Sigmoid colon (tissue), 4 donors: ENCODE results near the gene POGZ.

Experiments used
- EP300 ChIP-seq, 4 donors: sonication (generic); formaldehyde crosslinking; IDR thresholded peaks; one replicate each; pipeline ENCODE4 v1.6.1; 2017; ENCODE audit warnings: antibody characterized with exemption in 4 of 4
- POLR2A ChIP-seq, 2 donors: fragments of 450-650 bp; IDR thresholded peaks; one replicate each; pipeline ENCODE4 v1.6.1; 2016; ENCODE audit warnings: antibody characterized with exemption in 2 of 2, mild to moderate bottlenecking in 2 of 2, moderate library complexity in 2 of 2
- POLR2AphosphoS5 ChIP-seq, 4 donors: sonication (generic); formaldehyde crosslinking; IDR thresholded peaks; one replicate each; pipeline ENCODE4 v1.6.1; 2017; ENCODE audit warnings: antibody characterized with exemption in 4 of 4
- TF ChIP-seq, protein P1 (sequence below), 4 experiments: fragments of 450-650 bp in 3 of 4; fragments of 200-600 bp in 1 of 4; IDR thresholded peaks; one replicate each; pipeline ENCODE4 v1.5.1; 2016 to 2019; ENCODE audit warnings: antibody characterized with exemption in 4 of 4, mild to moderate bottlenecking in 3 of 4, moderate library complexity in 2 of 4

DNA sequence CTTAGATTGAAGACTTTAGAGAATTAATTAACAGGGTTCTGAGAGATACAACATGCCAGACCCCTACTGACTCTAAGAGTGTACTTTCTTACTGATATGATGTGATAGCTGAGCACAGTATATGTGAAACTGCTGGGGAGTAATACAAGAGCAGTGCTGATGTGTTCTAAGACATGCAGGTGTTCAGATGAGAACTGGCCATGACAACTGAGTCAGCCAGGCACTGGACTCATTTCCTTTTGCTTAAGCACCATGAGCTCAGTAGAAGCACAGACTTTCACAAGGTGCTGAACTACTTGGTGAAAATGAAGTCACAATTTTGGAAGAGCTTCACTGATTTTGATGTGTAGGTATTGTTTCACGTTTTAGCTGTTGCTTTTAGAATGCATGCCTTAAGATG is 15.9 kb upstream of the POGZ start:
- TF ChIP-seq POLR2AphosphoS5 (IDR thresholded peaks at IDR 0.05) (no peak), POLR2A (IDR thresholded peaks at IDR 0.05) (no peak), EP300 (IDR thresholded peaks at IDR 0.05) (no peak)
- TF ChIP-seq, protein P1, sequence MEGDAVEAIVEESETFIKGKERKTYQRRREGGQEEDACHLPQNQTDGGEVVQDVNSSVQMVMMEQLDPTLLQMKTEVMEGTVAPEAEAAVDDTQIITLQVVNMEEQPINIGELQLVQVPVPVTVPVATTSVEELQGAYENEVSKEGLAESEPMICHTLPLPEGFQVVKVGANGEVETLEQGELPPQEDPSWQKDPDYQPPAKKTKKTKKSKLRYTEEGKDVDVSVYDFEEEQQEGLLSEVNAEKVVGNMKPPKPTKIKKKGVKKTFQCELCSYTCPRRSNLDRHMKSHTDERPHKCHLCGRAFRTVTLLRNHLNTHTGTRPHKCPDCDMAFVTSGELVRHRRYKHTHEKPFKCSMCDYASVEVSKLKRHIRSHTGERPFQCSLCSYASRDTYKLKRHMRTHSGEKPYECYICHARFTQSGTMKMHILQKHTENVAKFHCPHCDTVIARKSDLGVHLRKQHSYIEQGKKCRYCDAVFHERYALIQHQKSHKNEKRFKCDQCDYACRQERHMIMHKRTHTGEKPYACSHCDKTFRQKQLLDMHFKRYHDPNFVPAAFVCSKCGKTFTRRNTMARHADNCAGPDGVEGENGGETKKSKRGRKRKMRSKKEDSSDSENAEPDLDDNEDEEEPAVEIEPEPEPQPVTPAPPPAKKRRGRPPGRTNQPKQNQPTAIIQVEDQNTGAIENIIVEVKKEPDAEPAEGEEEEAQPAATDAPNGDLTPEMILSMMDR (IDR thresholded peaks at IDR 0.05), result no peak
